Ishikawa (cell line): ENCODE data around the gene SNAPC2.

ENCODE experiments used
- CEBPB ChIP-seq: IDR thresholded peaks from 2 replicates; pipeline ENCODE4 v1.6.1; 2012
- CREB1 ChIP-seq: IDR thresholded peaks from 2 replicates; pipeline ENCODE4 v1.6.1; 2012; ENCODE audit warnings: low read depth
- EGR1 ChIP-seq: IDR thresholded peaks from 2 replicates; pipeline ENCODE4 v1.6.1; 2012
- EP300 ChIP-seq: IDR thresholded peaks from 2 replicates; pipeline ENCODE4 v1.6.1; 2012; ENCODE audit warnings: borderline replicate concordance
- FOXM1 ChIP-seq: IDR thresholded peaks from 2 replicates; pipeline ENCODE4 v1.6.1; 2012; ENCODE audit warnings: low read depth, borderline replicate concordance
- MAX ChIP-seq: IDR thresholded peaks from 2 replicates; pipeline ENCODE4 v1.6.1; 2012
- NFIC ChIP-seq: IDR thresholded peaks from 2 replicates; pipeline ENCODE4 v1.6.1; 2012
- RAD21 ChIP-seq: IDR thresholded peaks from 2 replicates; pipeline ENCODE4 v1.6.1; 2012; ENCODE audit warnings: low read depth
- REST ChIP-seq: IDR thresholded peaks from 2 replicates; pipeline ENCODE4 v1.6.1; 2012; ENCODE audit warnings: low read depth, mild to moderate bottlenecking
- TAF1 ChIP-seq: IDR thresholded peaks from 2 replicates; pipeline ENCODE4 v1.6.1; 2012; ENCODE audit warnings: low read depth, mild to moderate bottlenecking
- TCF12 ChIP-seq: IDR thresholded peaks from 2 replicates; pipeline ENCODE4 v1.6.1; 2012; ENCODE audit warnings: low read depth
- TEAD4 ChIP-seq: IDR thresholded peaks from 2 replicates; pipeline ENCODE4 v1.6.1; 2012
- USF1 ChIP-seq: IDR thresholded peaks from 2 replicates; pipeline ENCODE4 v1.6.1; 2012
- YY1 ChIP-seq: IDR thresholded peaks from 2 replicates; pipeline ENCODE4 v1.6.1; 2012; ENCODE audit warnings: low read depth
- ZBTB7A ChIP-seq: IDR thresholded peaks from 2 replicates; pipeline ENCODE4 v1.6.1; 2012; ENCODE audit warnings: low read depth

Gene SNAPC2

GRCh38 chr19:7933411-7933810 lies 13.3 kb downstream of the SNAPC2 start:
- TF ChIP-seq EP300: no peak
- TF ChIP-seq REST: no peak
- no peak for TF ChIP-seq TEAD4
- TF ChIP-seq CEBPB: no peak
- TF ChIP-seq TAF1: no peak
- no peak for TF ChIP-seq FOXM1
- TF ChIP-seq YY1: no peak
- TF ChIP-seq USF1: no peak
- TF ChIP-seq CREB1: no peak
- TF ChIP-seq NFIC: no peak
- no peak for TF ChIP-seq TCF12
- no peak for TF ChIP-seq MAX

- TF ChIP-seq CEBPB (no peak), FOXM1 (no peak), ZBTB7A (no peak), TEAD4 (no peak), TAF1 (no peak), RAD21 (no peak), REST (no peak), CREB1 (no peak)
Measured at GRCh38 chr19:7933828-7934725, 13.9 kb downstream of the SNAPC2 start.

- TF ChIP-seq NFIC: no peak
- no peak for TF ChIP-seq REST
- TF ChIP-seq YY1: no peak
- no peak for TF ChIP-seq CEBPB
- no peak for TF ChIP-seq EGR1
- no peak for TF ChIP-seq USF1
- no peak for TF ChIP-seq TAF1
Measured at GRCh38 chr19:7934766-7935165, 14.6 kb downstream of the SNAPC2 start.

- no peak for TF ChIP-seq CREB1
- no peak for TF ChIP-seq TAF1
- TF ChIP-seq YY1: no peak
- no peak for TF ChIP-seq EGR1
Measured at GRCh38 chr19:7940841-7941240, 20.7 kb downstream of the SNAPC2 start.

- TF ChIP-seq ZBTB7A (no peak), EP300 (no peak), REST (no peak), EGR1 (no peak), CREB1 (no peak), FOXM1 (no peak), MAX (no peak), RAD21 (no peak), USF1 (no peak), NFIC (no peak)
Measured at GRCh38 chr19:7941895-7942596, 21.9 kb downstream of the SNAPC2 start.
